ENCODE results near the gene KLK5.
"Not testable (repeated sequence)": the region's sequence is repeated elsewhere in the genome, so short reads cannot be mapped to it uniquely, and the experiment has no call there.

Gene KLK5, protein sequence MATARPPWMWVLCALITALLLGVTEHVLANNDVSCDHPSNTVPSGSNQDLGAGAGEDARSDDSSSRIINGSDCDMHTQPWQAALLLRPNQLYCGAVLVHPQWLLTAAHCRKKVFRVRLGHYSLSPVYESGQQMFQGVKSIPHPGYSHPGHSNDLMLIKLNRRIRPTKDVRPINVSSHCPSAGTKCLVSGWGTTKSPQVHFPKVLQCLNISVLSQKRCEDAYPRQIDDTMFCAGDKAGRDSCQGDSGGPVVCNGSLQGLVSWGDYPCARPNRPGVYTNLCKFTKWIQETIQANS

GRCh38 chr19:50952910-50953309 lies at the start of gene KLK5:
Gene KLK5, minus strand, starts transcription at chr19:50953038. Its CDS starts 381 bp downstream, at chr19:50952657.
- DNase-seq (ENCODE audit: low read depth), result no peak

GRCh38 chr19:51002089-51002532 lies 49.3 kb upstream of the KLK5 start:
- DNase-seq (ENCODE audit: low read depth), result no peak

DNA sequence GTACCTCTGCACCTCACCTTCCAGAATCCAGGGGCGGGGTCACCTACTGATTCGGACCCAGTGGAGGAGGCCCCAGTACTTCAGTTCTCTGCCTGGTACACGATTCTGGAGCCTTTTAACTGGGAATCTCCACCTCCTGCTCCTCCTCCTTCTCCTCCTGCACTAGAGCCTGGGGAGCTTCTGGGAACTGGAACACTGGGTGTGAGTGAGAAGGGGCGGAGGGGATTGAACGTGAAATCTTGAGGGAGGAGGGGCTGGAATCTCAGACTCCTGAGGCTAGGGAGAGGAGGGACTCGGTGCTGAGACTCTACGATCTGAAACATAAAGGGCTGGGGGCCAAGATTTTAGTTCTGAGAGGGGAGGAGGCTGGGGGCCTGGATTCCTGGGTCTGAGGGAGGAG lies 48.7 kb upstream of the KLK5 start, which contains the start of gene KLK8:
KLK8 (minus strand) TSS at position 90 of the 400 bp plus-strand sequence. CDS start 437 bp downstream, outside the sequence.
- DNase-seq (ENCODE audit: low read depth), result no peak

DNA sequence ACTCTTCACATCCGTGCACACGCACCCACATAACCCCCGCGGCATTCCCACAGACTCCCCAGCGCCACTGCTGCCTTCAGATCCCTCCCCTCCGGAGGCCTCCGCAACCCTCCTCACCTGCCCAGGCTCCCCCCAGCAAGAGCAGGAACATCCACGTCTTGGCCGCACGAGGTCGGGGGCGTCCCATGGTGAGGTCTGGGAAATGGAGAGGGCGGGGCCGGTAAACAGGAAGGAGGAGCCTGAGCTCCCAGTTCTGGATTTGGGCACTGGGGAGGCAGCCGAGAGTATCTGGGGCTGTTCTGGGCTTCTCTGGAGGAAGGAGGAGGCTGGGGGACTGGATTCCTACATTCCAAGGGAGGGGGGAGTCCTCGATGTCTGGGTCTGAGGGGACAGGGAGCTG lies 48.1 kb upstream of the KLK5 start:
- DNase-seq (ENCODE audit: low read depth), result no peak

DNA sequence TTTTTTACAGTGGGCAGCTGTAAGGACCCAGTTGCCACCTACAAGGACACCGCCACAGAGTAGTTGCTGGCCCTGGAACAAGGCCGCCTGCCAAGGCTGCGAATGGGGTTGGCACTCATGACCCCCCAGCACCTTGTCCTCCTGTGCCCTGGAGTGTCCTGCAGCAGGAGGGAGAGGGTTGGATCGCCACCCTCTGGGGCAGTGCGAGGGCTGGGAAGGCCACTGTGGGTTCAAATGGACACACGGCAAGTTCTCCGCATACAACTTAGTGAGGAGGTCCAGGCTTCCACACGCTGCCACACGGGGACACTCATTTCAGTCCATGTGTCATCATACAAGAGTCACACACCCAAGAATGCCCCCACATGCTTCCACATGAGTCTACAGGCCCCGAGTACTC lies 47.6 kb upstream of the KLK5 start:
- no peak for DNase-seq (ENCODE audit: low read depth)

- no peak for DNase-seq (ENCODE audit: low read depth)
Measured at GRCh38 chr19:50998686-50999085, 45.8 kb upstream of the KLK5 start.

DNA sequence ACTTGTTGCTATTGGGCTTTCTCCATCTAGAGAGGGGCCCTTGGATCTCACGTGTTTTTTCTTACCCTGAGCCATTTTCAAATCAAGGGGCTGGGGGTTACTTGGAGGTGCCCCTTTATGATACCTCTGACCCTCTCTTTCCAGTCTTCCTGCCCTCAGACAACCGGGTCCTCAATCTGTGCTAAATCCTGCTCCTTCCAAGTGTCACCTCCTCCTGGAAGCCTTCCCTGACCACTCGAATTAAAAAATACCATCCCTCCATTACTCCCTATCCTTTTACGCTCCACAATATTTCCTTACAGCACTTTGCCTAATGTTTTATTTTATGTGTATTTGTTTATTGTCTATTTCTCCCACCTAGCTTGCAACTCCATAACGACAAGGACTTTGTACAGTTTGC lies 45.2 kb upstream of the KLK5 start:
- no peak for DNase-seq (ENCODE audit: low read depth)

- no peak for DNase-seq (ENCODE audit: low read depth)
Measured at GRCh38 chr19:50994129-50994528, 41.3 kb upstream of the KLK5 start.

- no peak for DNase-seq (ENCODE audit: low read depth)
Measured at GRCh38 chr19:50992666-50993035, 39.8 kb upstream of the KLK5 start.

DNA sequence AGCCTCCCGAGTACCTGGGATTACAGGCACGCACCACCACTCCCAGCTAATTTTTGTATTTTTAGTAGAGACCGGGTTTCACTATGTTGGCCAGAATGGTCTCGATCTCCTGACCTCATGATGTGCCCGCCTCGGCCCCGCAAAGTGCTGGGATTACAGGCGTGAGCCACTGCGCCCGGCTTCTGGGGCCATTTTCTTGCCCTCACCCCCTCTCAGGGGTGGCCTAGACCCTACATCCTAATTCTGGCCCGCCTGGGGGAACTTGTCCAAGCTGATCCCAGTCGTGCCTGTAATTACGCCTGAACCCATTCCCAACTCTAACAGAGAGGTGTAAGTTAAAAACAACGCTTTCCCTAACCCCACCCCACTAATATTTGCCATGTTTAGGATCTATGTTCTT lies 31.6 kb upstream of the KLK5 start:
- not testable (repeated sequence) for DNase-seq (ENCODE audit: low read depth)

- no peak for DNase-seq (ENCODE audit: low read depth)
Measured at GRCh38 chr19:50983625-50984292, 30.9 kb upstream of the KLK5 start, which contains the start of gene KLK7. Gene KLK7, minus strand, starts transcription at chr19:50983917. Its CDS starts 1,518 bp downstream, at chr19:50982399.

- no peak for DNase-seq (ENCODE audit: low read depth)
Measured at GRCh38 chr19:50982186-50982585, 29.3 kb upstream of the KLK5 start.

- DNase-seq (ENCODE audit: low read depth), result no peak
Measured at GRCh38 chr19:50981587-50982146, 28.8 kb upstream of the KLK5 start.

DNA sequence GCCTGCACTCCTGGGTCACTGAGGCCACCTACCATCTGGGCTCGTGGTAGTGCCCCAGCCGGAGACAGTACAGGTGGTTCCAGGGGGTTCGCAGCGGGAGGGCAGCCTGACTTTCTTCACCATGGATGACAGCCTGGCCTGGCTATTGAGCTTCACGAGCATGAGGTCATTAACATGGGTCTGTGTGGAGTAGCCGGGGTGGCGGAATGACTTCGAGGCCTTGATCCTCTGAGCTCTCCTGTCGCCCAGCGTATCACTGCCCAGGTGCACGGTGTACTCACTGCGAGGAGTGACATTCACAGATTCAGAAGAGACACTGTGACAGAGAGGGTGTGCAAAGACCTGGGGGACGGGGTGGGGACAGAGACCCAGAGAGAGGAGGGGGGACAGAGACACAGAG lies 27.4 kb upstream of the KLK5 start:
- no peak for DNase-seq (ENCODE audit: low read depth)

DNA sequence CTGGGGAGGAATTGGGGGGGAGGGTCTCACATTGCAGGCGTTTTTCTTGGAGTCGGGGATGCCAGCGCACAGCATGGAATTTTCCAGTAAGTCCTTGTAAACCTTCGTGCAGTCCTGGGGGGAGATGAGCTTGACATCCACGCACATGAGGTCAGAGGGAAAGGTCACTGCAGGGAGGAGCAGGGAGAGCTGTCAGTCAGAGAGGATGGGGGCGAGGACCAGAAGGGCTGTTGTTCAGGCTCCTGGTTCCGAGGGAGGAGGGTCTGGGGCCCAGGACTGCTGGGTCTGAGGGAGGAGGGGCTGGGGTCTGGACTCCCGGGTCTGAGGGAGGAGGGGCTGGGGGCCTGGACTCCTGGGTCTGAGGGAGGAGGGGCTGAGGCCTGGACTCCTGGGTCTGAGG lies 26.9 kb upstream of the KLK5 start:
- DNase-seq (ENCODE audit: low read depth), result no peak

- DNase-seq (ENCODE audit: low read depth), result no peak
Measured at GRCh38 chr19:50978772-50979390, 26.0 kb upstream of the KLK5 start.

DNA sequence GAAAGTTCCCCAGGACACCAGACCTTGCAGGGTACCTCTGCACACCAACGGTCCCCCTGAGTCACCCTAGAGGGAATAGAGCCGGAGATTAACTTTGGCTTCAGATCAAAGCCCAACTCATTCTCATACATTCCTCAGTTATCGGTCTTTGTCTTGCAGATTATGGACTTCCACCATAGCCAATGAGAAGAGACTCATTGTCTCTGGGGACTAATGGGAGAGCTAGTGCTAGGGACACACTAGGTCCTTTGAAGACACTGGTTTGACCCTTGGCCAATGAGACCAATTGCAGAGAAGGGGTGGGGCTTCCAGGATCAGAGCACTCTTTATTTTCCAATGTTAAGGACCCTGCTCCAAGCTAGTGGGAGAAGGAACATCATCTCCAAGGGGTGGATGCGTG lies 24.8 kb upstream of the KLK5 start:
- no peak for DNase-seq (ENCODE audit: low read depth)

- DNase-seq (ENCODE audit: low read depth), result no peak
Measured at GRCh38 chr19:50975766-50976165, 22.9 kb upstream of the KLK5 start.

- DNase-seq (ENCODE audit: low read depth), result no peak
Measured at GRCh38 chr19:50974702-50975556, 22.1 kb upstream of the KLK5 start.

DNA sequence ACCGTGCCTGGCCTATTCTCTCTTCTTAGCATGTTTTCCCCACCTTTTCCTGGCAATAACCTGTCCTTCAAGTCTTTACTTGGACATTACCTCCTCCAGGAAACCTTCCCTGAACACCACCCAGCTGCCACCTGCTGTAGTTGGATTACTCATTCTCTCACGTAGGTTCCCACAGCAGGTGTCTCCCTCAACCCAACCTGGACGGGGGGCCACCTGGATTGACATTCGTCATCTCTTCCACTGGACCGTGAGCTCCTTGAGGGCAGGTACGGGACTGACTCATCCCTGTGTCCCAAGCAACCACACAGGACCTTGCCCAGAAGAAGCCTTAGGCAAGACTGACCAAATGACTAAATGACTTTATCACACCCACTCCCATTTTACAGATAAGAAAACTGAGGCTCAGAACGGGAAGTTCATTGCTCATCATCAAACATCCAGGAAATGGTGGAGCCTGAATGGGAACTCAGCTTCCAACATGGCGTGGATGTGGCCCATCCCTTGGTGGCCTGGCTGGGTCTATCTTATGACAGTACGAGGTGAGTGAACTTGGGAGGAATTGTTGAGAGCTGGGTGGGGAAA lies 20.0 kb upstream of the KLK5 start:
- DNase-seq (ENCODE audit: low read depth), result no peak

GRCh38 chr19:50969810-50970209 lies 17.0 kb upstream of the KLK5 start:
- DNase-seq (ENCODE audit: low read depth), result not testable (repeated sequence)

DNA sequence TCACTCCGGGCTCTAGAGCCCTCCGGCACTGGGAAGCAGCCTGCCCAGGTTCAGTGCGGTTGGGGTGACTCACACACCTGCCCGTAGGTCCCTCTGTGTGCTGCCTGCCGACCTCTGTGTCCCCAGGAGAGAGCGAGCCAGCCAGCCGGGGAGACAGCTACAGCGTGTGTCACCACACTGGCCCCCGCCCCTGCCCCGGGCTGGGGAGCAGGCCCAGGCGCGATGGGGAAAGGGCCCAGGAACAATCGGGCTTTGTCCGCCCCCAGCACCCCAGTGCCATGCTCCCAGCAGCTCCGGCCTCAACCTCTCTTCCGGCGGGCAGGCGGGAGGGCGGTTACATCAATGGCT lies 16.5 kb upstream of the KLK5 start, which contains the start of gene KLK6:
KLK6 (minus strand) TSS at position 179 of the 348 bp plus-strand sequence. CDS start 1,487 bp downstream, outside the sequence.
- no peak for DNase-seq (ENCODE audit: low read depth)
